ENCODE results near the gene IL3RA.

The IL3RA gene

DNA sequence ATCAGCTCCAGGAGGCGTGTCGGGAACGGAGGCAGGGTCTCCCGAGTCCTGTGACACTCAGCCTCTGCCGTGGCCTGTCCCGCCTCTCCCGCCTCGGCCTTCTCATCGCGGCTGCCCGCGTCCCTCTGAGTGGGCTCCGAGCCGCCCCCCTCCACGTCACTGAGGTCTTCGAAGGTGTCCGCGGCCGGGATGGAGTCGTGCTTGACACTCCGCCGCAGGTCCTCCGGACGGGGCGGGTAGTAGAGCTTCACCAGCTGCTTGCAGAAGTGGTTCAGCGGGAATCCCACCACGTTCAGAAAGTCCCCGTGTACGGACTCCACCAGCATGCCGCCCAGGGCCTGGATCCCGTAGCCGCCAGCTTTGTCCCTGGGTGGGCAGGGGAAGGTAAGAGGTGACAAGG is 91.2 kb downstream of the IL3RA start:
- no peak for DNase-seq

DNA sequence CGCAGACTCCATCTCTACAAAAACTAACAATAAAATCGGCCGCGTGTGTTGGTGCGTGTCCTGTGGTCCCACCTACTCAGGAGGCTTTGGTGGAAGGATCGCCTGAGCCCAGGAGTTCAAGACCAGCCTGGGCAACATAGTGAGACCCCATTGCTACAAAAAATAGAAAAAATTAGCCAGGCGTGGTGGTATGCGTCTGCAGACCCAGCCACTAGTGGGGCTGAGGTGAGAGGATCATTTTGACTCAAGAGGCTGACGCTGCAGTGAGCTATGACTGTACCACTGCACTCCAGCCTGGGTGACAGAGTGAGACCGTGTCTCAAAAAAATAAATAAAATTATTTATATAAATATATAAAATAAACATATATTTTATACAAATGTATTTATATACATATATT is 93.9 kb downstream of the IL3RA start:
- no peak for DNase-seq

Data from suppressor macrophage treated with lipopolysaccharide for 1 hour (primary cell).